Measurements from ENCODE around the gene ACAN. TPM values are rescaled to one million over a fixed set of nuclear protein-coding genes. Genes with fewer than 3 reads are reported as not detected.

The ACAN gene
- total RNA-seq, 2 donors from 2014 or later: 12.1 to 13.5 TPM

DNA sequence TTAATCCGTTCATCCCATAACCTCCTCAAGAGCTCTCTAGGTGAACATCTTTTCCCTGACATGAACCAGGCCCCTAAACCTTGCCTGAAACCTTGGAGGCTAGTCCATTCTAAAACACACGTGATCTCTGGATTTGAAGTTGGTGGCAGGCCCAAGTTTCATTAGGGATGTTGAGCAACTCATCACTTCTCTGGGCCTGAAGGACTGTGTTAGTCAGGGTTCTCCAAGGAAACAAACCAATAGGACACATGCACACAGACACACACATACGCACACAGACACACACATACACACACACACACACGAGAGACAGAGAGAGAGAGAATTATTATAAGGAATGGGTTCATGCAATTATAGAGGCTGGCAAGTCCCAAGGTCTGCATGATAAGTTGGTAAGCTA is 31.9 kb downstream of the ACAN start:
- intact Hi-C loops (cut with DNase I): no loop called here
- DNase-seq (ENCODE audit: low spot score): no peak

DNA sequence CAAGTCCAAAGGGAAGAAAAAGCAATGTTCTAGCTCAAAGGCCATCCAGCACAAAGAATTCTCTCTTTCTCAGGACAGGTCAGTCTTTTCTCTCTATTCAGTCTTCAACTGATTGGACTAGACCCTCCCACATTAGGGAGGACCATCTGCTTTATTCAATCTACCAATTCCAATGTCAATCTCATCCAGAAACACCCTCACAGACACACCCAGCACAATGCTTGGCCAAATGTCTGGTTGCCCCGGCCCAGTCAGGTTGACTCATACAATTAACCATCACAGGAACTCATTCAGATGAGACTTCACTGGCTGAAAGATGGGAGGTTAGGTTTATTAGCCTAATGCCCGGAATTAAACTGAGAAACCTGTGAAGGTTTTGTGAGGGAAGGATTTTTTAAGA is 32.4 kb downstream of the ACAN start:
- intact Hi-C loops (cut with DNase I): no loop called here
- DNase-seq (ENCODE audit: low spot score): no peak

DNA sequence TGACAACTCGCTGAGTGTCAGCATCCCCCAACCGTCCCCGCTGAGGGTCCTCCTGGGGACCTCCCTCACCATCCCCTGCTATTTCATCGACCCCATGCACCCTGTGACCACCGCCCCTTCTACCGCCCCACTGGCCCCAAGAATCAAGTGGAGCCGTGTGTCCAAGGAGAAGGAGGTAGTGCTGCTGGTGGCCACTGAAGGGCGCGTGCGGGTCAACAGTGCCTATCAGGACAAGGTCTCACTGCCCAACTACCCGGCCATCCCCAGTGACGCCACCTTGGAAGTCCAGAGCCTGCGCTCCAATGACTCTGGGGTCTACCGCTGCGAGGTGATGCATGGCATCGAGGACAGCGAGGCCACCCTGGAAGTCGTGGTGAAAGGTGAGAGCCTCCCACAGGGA is 35.4 kb downstream of the ACAN start:
- intact Hi-C loops (cut with DNase I): no loop called here
- no peak for DNase-seq (ENCODE audit: low spot score)

DNA sequence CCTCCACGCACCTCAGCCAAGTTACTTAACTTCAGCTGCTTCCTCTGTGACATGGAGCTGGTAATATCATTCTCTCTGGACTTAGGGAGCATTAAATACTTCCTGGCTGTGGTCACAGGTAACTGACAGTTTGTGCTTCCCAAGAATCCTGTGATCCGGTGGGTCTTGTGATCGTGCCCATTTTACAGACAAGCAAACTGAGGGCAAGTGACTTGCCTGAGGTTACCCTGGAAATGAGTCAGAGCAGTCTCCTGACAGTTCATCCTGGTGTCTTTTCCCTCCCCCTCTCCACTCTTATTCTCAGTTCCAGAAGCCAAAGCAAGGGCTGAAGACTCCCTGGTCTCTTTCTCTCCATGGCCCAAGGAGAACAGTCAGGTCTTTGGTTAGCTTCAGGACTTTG is 35.9 kb downstream of the ACAN start:
- DNase-seq (ENCODE audit: low spot score): no peak
- intact Hi-C loops (cut with DNase I): no loop called here

DNA sequence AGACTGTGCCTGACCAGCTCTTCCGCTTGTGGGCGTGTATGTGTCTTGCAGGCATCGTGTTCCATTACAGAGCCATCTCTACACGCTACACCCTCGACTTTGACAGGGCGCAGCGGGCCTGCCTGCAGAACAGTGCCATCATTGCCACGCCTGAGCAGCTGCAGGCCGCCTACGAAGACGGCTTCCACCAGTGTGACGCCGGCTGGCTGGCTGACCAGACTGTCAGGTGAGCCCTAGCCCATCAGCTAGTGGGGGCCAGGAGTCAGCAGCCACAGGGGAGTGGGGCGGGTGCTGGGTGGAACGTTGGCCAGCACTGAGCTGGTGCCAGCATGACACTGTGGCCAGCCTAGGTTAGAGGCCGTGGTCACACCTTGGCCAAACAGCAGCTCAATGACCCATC is 36.7 kb downstream of the ACAN start:
- intact Hi-C loops (cut with DNase I): no loop called here
- no peak for DNase-seq (ENCODE audit: low spot score)

DNA sequence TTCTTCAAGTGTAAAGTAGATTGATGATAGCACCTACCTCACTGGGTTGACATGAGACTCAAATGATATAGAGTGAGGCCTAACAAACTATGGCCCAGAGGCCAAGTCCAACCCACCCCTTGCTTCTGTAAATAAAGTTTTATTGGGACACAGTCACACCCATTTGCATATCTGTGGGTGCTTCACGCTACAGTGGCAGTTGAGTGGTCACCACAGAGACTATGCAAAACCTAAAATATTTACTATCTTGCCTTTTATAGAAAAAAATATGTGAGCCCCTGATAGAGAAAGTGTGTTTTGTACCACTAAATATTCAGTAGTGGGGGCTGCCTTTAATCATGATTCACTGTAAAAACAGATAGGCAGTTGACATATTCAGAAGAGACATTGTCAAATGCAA is 38.0 kb downstream of the ACAN start:
- no peak for DNase-seq (ENCODE audit: low spot score)
- intact Hi-C loops (cut with DNase I): no loop called here

DNA sequence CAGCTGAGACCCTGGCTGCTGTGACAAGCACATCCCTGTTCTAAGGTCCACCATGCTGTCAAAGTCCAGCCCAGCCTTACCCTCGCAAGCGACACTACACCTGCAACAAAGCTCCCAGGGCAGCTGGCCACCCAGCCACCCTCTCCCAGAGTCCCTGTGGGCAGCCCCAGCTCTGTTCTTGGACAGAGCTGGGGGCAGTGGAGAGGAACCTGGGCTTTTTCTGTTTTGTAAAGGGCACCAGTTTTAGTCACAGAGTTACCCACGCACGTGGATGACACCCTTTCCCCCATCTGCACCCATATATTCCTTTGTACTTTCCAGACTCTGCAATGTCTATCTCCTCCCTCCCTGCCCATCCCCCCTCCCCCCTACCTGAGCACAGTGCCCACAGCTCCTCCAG is 38.9 kb downstream of the ACAN start:
- no peak for DNase-seq (ENCODE audit: low spot score)
- intact Hi-C loops (cut with DNase I): no loop called here

DNA sequence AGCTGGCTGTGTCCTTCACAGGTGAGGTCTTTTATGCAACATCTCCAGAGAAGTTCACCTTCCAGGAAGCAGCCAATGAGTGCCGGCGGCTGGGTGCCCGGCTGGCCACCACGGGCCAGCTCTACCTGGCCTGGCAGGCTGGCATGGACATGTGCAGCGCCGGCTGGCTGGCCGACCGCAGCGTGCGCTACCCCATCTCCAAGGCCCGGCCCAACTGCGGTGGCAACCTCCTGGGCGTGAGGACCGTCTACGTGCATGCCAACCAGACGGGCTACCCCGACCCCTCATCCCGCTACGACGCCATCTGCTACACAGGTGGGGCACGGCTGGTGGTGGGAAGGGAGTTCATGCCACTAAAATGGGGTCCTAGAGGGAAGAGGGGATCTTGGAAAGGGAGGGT is 40.1 kb downstream of the ACAN start:
- intact Hi-C loops (cut with DNase I): no loop called here
- DNase-seq (ENCODE audit: low spot score): no peak

DNA sequence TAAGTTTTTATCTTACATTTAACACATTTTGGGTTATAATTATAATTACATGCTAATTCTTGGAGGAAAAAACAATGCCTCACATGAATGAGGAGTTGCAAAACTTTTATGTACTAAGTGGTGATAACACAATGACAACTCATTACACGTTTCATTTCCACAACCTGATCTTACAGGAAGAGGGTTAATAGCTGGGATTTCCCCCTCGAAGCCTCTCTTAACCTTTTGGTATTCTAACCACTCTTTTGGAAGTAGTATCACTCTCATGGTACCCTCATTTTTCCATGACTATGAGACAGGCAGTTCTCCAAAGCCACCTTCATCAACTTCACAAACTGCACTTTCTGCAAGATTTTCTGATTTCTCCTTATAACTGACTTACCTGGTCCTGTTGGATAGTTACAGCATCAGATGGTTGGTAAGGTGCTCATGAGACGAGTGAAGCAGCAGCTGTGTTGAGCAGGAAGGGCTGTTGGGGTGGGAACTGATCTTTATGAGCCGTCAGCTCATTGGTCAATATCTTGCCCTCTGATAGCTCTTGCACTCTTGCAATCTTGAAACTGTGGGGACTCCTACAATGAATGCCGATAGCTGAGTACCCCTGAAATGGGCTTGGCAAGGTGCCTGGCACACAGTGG is 41.6 kb downstream of the ACAN start:
- no peak for DNase-seq (ENCODE audit: low spot score)
- intact Hi-C loops (cut with DNase I): no loop called here

DNA sequence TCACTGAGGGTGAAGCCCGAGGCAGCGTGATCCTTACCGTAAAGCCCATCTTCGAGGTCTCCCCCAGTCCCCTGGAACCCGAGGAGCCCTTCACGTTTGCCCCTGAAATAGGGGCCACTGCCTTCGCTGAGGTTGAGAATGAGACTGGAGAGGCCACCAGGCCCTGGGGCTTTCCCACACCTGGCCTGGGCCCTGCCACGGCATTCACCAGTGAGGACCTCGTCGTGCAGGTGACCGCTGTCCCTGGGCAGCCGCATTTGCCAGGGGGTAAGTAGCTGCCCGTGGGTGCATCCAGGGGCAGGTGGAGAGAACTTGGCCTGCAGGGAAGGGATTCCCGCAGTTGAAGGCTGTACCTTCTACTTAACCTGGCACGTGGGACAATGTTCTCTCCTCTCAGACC is 42.4 kb downstream of the ACAN start:
- intact Hi-C loops (cut with DNase I): no loop called here

DNA sequence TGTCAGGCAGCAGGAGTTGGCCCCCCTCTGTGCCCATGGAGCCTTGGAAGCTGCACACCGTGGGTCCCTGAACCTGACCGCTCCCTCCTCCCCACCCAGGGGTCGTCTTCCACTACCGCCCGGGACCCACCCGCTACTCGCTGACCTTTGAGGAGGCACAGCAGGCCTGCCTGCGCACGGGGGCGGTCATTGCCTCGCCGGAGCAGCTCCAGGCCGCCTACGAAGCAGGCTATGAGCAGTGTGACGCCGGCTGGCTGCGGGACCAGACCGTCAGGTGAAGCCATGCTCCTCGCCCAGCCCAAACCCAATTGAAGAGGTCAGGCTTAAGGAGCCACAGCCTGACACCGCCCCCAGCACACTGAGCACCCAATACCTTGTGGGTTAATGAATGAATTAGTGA is 43.9 kb downstream of the ACAN start:
- no peak for DNase-seq (ENCODE audit: low spot score)
- intact Hi-C loops (cut with DNase I): no loop called here

More for the DNA sequence above, 42.4 kb downstream of the ACAN start:
- no peak for DNase-seq (ENCODE audit: low spot score)

DNA sequence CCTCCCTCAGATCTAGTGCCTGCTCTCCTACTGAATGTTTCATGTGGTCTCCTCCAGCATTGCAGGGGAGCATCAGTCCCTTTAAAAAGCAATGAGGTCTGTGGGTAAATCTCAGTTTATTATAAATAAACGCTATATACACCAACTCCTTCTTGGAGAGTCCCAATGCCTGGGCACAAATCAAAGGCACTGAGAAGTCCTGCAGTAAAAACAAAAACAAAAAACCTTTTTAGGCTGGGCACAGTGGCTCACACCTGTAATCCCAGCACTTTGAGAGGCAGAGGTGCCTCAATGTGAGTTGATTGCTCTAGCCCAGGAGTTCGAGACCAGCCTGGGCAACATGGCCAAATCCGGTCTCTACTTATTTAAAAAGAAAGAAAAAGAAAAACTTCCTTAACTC is 45.0 kb downstream of the ACAN start:
- intact Hi-C loops (cut with DNase I): no loop called here
- DNase-seq (ENCODE audit: low spot score): no peak

DNA sequence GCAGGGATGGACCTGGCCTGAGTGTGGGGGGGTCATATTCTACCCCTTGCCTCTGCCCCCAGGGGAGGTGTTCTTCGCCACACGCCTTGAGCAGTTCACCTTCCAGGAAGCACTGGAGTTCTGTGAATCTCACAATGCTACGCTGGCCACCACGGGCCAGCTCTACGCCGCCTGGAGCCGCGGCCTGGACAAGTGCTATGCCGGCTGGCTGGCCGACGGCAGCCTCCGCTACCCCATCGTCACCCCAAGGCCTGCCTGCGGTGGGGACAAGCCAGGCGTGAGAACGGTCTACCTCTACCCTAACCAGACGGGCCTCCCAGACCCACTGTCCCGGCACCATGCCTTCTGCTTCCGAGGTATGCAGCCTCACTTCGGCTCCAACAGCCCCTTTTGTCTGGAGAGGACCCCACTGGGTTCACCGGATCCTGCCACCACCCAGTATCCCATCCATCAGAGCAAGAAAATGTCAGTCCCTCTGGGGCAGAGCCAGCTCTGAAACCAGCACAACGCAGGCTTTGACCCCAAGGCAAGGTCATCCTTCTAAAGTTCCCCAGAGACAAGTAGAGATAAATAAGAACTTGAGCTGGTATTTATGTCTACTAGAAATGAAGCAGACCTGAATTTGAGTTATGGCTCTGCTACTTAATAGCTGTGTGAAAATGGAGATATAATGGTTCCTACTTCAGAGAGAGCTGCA is 46.3 kb downstream of the ACAN start:
- intact Hi-C loops (cut with DNase I): no loop called here
- DNase-seq (ENCODE audit: low spot score): no peak

DNA sequence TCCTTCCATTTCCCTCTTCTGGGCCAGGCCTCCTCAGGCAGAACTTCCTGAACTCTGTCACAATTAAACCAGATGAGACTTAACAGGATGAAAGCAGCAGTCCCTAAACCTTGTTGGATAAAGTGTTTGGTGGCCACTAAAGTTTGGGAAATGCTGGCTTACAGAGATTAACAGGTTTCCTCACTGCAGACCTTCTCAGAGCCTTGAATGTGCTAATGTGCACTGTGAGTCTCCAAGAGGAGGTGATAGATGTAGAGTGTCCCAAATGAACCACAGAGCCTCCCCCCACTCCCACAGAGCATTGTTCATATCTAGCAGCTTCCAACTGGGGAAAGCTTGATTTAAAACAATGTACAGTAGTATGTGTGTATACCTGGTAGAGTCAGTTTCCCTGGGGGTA is 49.2 kb downstream of the ACAN start:
- intact Hi-C loops (cut with DNase I): no loop called here
- DNase-seq (ENCODE audit: low spot score): no peak

DNA sequence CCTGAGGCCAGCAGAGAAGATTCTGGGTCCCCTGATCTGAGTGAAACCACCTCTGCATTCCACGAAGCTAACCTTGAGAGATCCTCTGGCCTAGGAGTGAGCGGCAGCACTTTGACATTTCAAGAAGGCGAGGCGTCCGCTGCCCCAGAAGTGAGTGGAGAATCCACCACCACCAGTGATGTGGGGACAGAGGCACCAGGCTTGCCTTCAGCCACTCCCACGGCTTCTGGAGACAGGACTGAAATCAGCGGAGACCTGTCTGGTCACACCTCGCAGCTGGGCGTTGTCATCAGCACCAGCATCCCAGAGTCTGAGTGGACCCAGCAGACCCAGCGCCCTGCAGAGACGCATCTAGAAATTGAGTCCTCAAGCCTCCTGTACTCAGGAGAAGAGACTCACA is 55.7 kb downstream of the ACAN start:
- intact Hi-C loops (cut with DNase I): no loop called here
- no peak for DNase-seq (ENCODE audit: low spot score)

DNA sequence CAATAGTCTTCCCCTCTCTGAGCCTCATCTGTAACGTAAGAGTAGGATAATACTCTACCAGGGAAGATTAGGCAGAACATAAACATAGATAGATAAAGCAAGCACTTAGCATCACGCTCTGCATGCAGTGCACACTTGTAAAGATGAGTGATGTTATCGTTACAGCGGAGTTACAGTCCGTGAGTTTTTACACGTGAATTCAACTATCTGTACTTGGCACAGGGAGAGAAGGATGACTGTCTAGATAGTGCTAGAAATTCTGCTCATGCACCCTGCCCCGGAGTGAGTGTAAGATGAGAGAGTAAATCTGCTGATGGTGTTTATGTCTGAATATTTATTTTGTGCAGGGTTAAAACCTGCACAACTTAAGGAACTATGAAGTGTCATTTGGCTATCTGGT is 56.3 kb downstream of the ACAN start:
- intact Hi-C loops (cut with DNase I): no loop called here
- no peak for DNase-seq (ENCODE audit: low spot score)

DNA sequence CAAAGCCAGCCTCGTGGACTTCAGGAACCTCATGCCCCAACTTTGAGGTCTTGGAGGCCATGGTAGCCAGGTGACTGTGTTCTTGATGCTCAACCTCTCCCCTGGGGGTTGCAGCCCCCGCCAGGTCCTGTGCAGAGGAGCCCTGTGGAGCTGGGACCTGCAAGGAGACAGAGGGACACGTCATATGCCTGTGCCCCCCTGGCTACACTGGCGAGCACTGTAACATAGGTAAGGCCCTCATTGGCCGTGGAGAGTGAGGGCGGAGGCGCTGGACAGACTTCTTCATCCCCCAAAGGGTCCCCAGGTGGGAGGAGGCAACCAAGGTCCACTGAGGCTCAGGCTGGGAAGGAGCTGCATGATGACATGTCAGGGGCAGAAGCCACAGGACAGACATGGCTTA is 57.0 kb downstream of the ACAN start:
- no peak for DNase-seq (ENCODE audit: low spot score)
- intact Hi-C loops (cut with DNase I): no loop called here

DNA sequence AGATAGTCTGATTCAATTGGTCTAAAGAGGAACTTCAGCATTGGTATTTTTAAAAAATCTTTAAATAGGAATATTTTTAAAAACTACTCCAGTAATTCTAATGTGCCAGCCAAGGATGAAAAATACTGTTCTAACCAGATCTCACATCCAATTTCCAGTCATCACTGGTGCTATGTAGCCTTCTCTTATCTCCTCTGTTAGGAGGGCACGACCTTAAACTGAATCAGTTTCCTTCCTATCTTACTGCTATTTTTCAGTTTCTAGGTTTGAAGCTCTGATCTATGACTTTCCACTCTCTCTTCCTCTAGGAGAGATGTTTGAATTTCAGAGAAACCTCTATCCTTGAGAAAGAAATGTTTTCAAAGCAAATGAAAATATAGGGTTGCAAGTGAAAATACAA is 60.2 kb downstream of the ACAN start:
- no peak for DNase-seq (ENCODE audit: low spot score)
- intact Hi-C loops (cut with DNase I): no loop called here

DNA sequence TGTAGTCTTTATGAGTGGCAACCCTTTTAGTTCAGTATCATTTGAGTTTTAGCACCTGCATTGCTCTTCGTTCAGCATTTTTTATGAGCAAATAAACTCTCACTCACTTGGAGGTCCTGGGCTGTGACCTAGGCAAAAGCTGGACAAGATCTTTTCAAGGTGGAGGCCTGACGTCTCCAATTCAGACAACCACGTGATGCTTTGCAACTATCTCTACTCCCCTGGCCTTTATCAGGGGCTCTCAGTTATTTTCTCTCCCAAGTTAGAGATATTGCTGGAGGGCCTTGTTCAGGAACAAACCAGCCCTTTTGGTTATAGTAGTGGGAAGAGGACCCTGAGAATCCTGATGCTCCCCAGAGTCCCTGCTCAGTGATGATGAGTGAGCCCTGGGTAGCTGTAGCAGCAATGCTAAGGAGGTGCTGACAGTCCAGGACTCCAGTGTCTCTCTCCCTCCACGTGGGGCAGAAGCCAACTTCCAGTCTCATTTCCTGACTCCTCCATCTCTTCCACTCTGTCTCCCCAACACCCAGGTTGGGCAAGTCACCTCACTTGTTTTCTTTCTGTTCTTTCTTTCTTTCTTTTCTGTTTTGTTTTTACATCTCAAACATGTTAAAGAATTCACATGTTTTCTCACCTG is 61.7 kb downstream of the ACAN start:
- DNase-seq (ENCODE audit: low spot score): no peak
- intact Hi-C loops (cut with DNase I): no loop called here

DNA sequence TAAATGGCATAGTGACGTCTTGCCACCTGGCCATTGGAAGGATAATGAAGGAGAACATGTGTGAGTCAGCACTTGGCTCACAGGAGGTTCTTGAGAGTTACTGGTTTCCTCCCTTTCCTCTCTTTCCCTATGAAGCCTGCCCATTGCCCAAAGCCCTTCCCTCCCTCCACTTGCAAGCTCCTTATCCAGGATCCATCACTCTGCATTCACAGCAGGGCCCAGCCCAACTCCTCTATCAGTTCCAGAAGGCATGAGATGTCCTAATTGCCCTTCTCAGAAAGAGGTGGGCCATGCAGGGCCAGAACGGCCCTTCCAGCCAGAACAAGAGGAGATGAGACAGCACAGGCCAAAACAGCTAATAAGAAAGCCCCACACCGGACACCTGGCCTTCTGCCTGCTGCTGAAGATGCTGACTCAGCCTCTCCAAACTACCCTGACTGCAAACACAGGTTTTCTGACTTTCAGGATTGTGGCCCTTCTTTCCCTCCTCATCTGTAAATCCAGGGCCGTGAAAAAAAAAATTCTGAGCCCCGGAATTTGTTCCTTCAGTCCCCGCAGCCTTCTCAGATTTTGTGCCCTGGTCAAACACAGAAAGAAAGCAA is 62.4 kb downstream of the ACAN start:
- DNase-seq (ENCODE audit: low spot score): no peak
- intact Hi-C loops (cut with DNase I): no loop called here
